ENCODE data around the gene DENND4A. TPM values are rescaled to one million over a fixed set of nuclear protein-coding genes. Genes with fewer than 3 reads are reported as not detected.

DENND4A gene
- polyA plus RNA-seq, 1 experiment, result 19.1 TPM

DNA sequence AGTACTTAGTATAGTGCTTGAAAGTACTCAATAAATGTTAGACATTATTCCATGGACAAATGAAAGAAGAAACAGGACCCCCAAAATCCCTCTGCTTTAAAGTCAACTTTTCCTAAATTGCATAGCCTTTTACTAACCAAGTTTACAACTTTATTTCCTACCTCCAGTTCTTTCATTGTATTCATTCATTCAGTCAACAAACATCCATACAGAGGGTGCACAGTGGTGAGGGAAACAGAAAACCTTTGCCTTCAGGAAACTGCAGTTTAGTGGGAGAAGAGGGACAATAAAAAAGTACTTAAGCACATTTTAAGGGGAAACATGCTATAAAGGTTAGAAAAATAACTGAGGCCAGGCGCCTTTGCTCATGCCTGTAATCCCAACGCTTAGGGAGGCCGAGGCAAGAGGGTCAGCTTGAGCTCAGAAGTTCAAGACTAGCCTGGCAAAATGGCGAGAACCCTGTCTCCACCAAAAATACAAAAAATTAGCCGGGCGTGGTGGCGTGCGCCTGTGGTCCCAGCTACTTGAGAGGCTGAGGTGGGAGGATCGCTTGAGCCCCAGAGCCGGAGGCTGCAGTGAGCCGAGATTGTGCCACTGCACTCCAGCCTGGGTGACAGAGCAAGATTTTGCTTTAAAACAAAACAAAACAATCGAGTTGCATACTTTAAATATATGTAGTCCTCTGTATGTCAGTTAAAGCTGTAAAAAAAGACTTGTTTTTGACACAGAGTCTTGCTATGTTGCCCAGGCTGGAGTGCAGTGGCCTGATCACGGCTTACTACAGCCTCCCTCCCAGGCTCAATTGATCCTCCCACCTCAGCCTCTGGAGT, 1.1 kb upstream of the DENND4A start:
- H3K27me3 ChIP-seq (ENCODE audit: control insufficient read depth, insufficient read depth, low read length), result no peaks in the 10 kb centered on the region
- TF ChIP-seq, protein P1, sequence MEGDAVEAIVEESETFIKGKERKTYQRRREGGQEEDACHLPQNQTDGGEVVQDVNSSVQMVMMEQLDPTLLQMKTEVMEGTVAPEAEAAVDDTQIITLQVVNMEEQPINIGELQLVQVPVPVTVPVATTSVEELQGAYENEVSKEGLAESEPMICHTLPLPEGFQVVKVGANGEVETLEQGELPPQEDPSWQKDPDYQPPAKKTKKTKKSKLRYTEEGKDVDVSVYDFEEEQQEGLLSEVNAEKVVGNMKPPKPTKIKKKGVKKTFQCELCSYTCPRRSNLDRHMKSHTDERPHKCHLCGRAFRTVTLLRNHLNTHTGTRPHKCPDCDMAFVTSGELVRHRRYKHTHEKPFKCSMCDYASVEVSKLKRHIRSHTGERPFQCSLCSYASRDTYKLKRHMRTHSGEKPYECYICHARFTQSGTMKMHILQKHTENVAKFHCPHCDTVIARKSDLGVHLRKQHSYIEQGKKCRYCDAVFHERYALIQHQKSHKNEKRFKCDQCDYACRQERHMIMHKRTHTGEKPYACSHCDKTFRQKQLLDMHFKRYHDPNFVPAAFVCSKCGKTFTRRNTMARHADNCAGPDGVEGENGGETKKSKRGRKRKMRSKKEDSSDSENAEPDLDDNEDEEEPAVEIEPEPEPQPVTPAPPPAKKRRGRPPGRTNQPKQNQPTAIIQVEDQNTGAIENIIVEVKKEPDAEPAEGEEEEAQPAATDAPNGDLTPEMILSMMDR (IDR thresholded peaks at IDR 0.05; ENCODE audit: low read depth, low read length), result no peak
- H3K27ac ChIP-seq (ENCODE audit: low read depth, low read length), result peak overlapping the region; percentile 90
- POLR2A ChIA-PET, result interaction anchor here (2.3 kb wide), 1 partner anchor 76 kb away, joined by 6 read pairs; the partner anchor contains the start of gene RAB11A
- CTCF ChIA-PET, result interaction anchor here (1.6 kb wide), 1 partner anchor 30 kb away, joined by 4 read pairs; no protein-coding TSS in a partner anchor
- peak overlapping the region; percentile 84 for H3K4me3 ChIP-seq (ENCODE audit: low read depth, low read length)
- no peaks in the 10 kb centered on the region; the same call in 1 of the 2 replicates for H3K9me3 ChIP-seq (ENCODE audit: control insufficient read depth, insufficient read depth, low read length)
- DNase-seq (ENCODE audit: low read depth, low spot score), result no peak

GRCh38 chr15:65791335-65792137, 557 bp downstream of the DENND4A start:
- POLR2A ChIA-PET, result interaction anchor here (0.6 to 2.3 kb wide), 5 partner anchors 10 to 172 kb away, joined by 3 to 8 read pairs (median 3); partner anchors contain the start of gene RAB11A
- Histone ChIP-seq H3K27ac (ENCODE audit: low read depth, low read length) (peak overlapping the region; percentile 77), H3K4me3 (ENCODE audit: low read depth, low read length) (peak overlapping the region; percentile 66), H3K27me3 (ENCODE audit: control insufficient read depth, insufficient read depth, low read length) (no peaks in the 10 kb centered on the region), H3K9me3 (ENCODE audit: control insufficient read depth, insufficient read depth, low read length) (no peaks in the 10 kb centered on the region; the same call in 1 of the 2 replicates)
- CTCF ChIA-PET, result interaction anchor here (0.6 to 1.7 kb wide), 4 partner anchors 17 to 130 kb away, joined by 3 to 8 read pairs (median 3); no protein-coding TSS in a partner anchor
- DNase-seq (ENCODE audit: low read depth, low spot score), result no peak
- TF ChIP-seq, protein P1 (IDR thresholded peaks at IDR 0.05; ENCODE audit: low read depth, low read length), result no peak

DNA sequence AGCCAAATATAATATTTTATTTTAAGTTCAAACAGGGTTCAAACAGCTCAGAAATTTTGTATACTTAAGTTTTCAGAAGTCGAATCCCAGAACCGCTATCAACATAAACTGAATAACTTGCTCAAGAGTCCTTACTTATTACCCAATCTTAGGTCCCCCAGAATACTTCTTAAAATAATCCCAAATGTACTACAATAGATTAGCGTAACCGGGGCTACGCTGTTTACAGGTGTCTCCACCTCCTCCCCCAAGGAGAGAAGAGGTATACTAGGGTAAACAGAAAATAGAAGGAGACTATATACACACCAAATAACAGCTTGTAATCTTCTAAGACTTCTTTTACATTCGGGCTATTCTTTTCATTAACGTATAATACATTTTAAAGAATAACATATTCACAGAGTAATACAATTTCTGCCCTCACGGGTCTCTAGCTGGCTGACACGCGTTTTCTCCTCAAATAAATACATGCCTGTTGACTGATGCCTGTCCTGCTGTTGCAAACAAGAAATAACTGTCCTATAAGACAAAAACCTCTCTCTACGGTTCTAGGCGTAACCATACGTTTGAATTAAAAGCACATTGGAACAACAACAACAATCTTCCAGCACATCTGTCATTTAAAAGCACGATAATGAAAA, 1.3 kb downstream of the DENND4A start:
- no peak for DNase-seq (ENCODE audit: low read depth, low spot score)
- TF ChIP-seq, protein P1 (IDR thresholded peaks at IDR 0.05; ENCODE audit: low read depth, low read length), result no peak
- ChIA-PET CTCF (interaction anchor here (1.1 to 1.7 kb wide), 2 partner anchors 33 to 38 kb away, joined by 3 to 8 read pairs; no protein-coding TSS in a partner anchor), POLR2A (interaction anchor here (0.8 to 2.3 kb wide), 3 partner anchors 12 to 78 kb away, joined by 3 to 8 read pairs (median 6); partner anchors contain the start of gene RAB11A)
- Histone ChIP-seq H3K27me3 (ENCODE audit: control insufficient read depth, insufficient read depth, low read length) (no peaks in the 10 kb centered on the region), H3K4me3 (ENCODE audit: low read depth, low read length) (peak overlapping the region; percentile 66), H3K27ac (ENCODE audit: low read depth, low read length) (peak overlapping the region; percentile 21), H3K9me3 (ENCODE audit: control insufficient read depth, insufficient read depth, low read length) (no peaks in the 10 kb centered on the region; the same call in 1 of the 2 replicates)

- Histone ChIP-seq H3K27ac (ENCODE audit: low read depth, low read length) (no peak overlapping the region), H3K4me3 (ENCODE audit: low read depth, low read length) (peak overlapping the region; percentile 66), H3K27me3 (ENCODE audit: control insufficient read depth, insufficient read depth, low read length) (no peaks in the 10 kb centered on the region), H3K9me3 (ENCODE audit: control insufficient read depth, insufficient read depth, low read length) (no peaks in the 10 kb centered on the region; the same call in 1 of the 2 replicates)
- CTCF ChIA-PET, result interaction anchor here (1.7 kb wide), 1 partner anchor 34 kb away, joined by 8 read pairs; no protein-coding TSS in a partner anchor
- POLR2A ChIA-PET, result no interaction called here
- TF ChIP-seq, protein P1 (IDR thresholded peaks at IDR 0.05; ENCODE audit: low read depth, low read length), result no peak
- DNase-seq (ENCODE audit: low read depth, low spot score), result no peak
Observed at GRCh38 chr15:65789759-65790425, 2.2 kb downstream of the DENND4A start.

Measured in AG04450 (cell line).